ENCODE measurements around the gene ULBP1. TPM values are rescaled to one million over a fixed set of nuclear protein-coding genes. Genes with fewer than 3 reads are reported as not detected.
A peak's percentile ranks its signal among the peaks of the same experiment; 100 is the strongest.
"Not testable (repeated sequence)": the region's sequence is repeated elsewhere in the genome, so short reads cannot be mapped to it uniquely, and the experiment has no call there.

Gene ULBP1
- total RNA-seq, 1 donor from 2014 or later, result 1.2 TPM

GRCh38 chr6:149955654-149956317, 8.0 kb upstream of the ULBP1 start:
- H3K4me3 ChIP-seq; H3K27ac ChIP-seq; H3K36me3 ChIP-seq; H3K9me3 ChIP-seq; ATAC-seq; DNase-seq; H3K4me1 ChIP-seq; intact Hi-C loops (cut with DNase I): not testable (repeated sequence)
- peaks cover 88% of the 10 kb centered on the region for H3K27me3 ChIP-seq

DNA sequence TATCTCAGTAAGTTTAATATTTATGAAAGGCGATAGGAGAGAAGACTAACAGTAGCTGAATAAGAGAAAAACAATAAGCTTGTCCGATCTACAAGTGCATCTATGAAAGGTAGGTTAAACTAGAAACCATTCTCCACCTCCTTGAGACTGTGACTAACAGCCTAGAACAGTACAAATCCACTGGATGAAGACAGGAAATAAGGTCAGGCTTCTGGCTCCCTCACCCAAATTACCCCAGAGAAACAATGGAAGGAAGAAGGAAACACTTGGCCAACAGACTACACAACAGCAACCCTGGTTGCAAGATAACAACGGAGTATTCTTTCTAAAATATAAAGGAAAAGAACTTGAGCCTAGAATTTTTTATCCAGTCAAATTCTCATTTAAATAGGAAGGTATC, 5.6 kb upstream of the ULBP1 start:
- H3K4me1 ChIP-seq; DNase-seq; H3K36me3 ChIP-seq; H3K9me3 ChIP-seq; H3K4me3 ChIP-seq; ATAC-seq; H3K27ac ChIP-seq; intact Hi-C loops (cut with DNase I): not testable (repeated sequence)
- peaks cover 83% of the 10 kb centered on the region for H3K27me3 ChIP-seq

GRCh38 chr6:149959806-149960205, 3.9 kb upstream of the ULBP1 start:
- H3K4me3 ChIP-seq; intact Hi-C loops (cut with DNase I); H3K36me3 ChIP-seq; H3K9me3 ChIP-seq; DNase-seq; ATAC-seq; H3K27ac ChIP-seq: not testable (repeated sequence)
- H3K27me3 ChIP-seq, result peaks cover 82% of the 10 kb centered on the region
- peaks cover 11% of the 10 kb centered on the region for H3K4me1 ChIP-seq

DNA sequence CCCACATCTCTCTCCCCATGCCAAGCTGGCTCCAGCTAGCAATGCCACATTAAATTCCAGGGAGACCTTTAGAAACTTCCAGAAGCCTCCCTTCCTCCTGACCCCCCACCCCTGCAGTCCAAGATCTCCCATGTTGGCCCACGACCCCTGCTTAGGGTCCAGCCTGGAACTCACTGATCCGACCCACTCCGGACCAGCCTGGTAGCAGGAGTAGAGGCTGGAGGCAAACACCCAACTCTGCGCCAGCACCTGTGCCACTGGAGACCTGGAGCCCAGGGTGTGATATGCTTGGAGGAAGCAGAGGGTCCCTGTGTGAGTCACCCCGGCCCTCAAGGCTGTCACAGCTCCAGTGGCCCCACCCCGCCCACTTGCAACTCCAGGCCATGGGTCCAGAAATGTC, 3.3 kb upstream of the ULBP1 start:
- TF ChIP-seq, protein P1, sequence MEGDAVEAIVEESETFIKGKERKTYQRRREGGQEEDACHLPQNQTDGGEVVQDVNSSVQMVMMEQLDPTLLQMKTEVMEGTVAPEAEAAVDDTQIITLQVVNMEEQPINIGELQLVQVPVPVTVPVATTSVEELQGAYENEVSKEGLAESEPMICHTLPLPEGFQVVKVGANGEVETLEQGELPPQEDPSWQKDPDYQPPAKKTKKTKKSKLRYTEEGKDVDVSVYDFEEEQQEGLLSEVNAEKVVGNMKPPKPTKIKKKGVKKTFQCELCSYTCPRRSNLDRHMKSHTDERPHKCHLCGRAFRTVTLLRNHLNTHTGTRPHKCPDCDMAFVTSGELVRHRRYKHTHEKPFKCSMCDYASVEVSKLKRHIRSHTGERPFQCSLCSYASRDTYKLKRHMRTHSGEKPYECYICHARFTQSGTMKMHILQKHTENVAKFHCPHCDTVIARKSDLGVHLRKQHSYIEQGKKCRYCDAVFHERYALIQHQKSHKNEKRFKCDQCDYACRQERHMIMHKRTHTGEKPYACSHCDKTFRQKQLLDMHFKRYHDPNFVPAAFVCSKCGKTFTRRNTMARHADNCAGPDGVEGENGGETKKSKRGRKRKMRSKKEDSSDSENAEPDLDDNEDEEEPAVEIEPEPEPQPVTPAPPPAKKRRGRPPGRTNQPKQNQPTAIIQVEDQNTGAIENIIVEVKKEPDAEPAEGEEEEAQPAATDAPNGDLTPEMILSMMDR (IDR thresholded peaks at IDR 0.05), result no peak
- H3K4me3 ChIP-seq, result no peak overlapping the region
- DNase-seq, result no peak

GRCh38 chr6:149961728-149962425, 1.9 kb upstream of the ULBP1 start:
- ATAC-seq (no peak), DNase-seq (no peak)
- Histone ChIP-seq H3K27me3 (peaks cover 80% of the 10 kb centered on the region), H3K9me3 (no peaks in the 10 kb centered on the region), H3K4me3 (no peak overlapping the region), H3K4me1 (peaks cover 13% of the 10 kb centered on the region), H3K36me3 (no peaks in the 10 kb centered on the region), H3K27ac (no peak overlapping the region)
- intact Hi-C loops (cut with DNase I), result no loop called here
- TF ChIP-seq, protein P1 (IDR thresholded peaks at IDR 0.05), result no peak

More for the DNA sequence above, 3.3 kb upstream of the ULBP1 start:
- intact Hi-C loops (cut with DNase I), result no loop called here
- Histone ChIP-seq H3K27ac (no peak overlapping the region), H3K4me1 (peaks cover 13% of the 10 kb centered on the region), H3K27me3 (peaks cover 82% of the 10 kb centered on the region), H3K9me3 (no peaks in the 10 kb centered on the region), H3K36me3 (no peaks in the 10 kb centered on the region)
- no peak for ATAC-seq

DNA sequence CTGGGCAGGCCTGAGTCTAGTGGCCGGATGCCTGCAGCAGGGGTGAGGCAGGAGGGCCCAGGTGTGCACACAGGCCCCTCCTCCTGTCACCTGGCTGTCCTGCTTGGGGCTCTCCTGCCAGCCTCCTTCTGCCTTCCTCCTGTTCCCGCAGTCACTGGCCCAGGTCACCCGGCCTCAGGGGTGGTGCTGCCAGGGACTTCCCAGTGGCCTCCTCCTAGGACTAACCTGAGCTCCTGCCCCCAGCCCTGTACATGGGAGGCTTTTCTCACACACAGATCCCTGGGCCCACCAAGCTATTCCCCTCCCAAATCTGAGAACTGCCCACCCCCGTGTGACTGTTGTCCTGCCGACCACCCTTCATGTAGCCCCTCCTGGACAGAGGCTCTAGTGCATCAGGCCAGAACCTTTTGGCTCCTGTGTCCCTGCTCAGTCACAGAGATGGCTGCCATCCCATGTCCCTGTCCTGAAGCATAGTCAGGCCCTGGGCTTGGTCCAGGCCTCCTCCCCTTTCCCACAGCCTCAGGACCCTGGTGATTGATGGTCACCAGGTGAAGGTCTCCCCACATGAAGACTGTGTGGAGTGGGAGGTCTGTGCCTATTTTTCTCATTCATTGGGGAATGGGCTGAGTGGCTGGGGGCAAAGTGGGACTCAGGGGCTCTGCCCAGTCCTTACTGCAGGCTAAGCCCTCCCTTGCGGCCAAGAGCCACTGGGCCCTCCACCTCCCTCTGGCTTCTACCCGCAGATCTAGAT, 1.1 kb upstream of the ULBP1 start:
- intact Hi-C loops (cut with DNase I), result no loop called here

More for the DNA sequence above, 1.1 kb upstream of the ULBP1 start:
- H3K27me3 ChIP-seq, result peaks cover 72% of the 10 kb centered on the region
- DNase-seq (no peak), ATAC-seq (no peak)
- H3K4me1 ChIP-seq, result peaks cover 13% of the 10 kb centered on the region
- H3K4me3 ChIP-seq, result peak overlapping the region; percentile 61
- TF ChIP-seq, protein P1 (IDR thresholded peaks at IDR 0.05), result no peak
- H3K36me3 ChIP-seq, result no peaks in the 10 kb centered on the region
- H3K27ac ChIP-seq, result no peak overlapping the region
- no peaks in the 10 kb centered on the region for H3K9me3 ChIP-seq
